Measurements from ENCODE around the gene A4GALT.
A peak's percentile ranks its signal among the peaks of the same experiment; 100 is the strongest.

A4GALT gene

DNA sequence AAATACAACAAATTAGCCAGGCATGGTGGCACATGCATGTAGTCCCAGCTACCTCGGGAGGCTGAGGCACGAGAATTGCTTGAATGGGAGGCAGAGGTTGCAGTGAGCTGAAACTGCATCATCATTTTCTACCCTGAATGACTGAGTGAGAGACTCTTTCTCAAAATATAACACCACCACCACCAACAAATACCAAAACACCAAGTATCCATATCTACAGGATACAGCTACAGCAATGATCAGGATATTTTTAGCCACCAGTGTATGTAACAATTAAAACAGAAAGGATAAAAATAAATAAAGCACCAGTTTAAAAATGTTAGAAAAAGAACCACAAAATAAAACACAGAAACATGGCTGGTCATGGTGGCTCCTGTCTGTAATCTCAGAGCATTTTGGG lies 13.2 kb downstream of the A4GALT start:
- Histone ChIP-seq H3F3A (ENCODE audit: insufficient read depth) (0 out of 2 replicates have a peak, but pooled peaks cover 3% of the 10 kb centered on the region), H3K9ac (ENCODE audit: low read length) (no peak overlapping the region), H4K20me1 (ENCODE audit: low read depth, low read length) (no peaks in the 10 kb centered on the region), H3K4me3 (ENCODE audit: insufficient read depth, low read length, poor library complexity, severe bottlenecking) (no peak overlapping the region), H3K36me3 (ENCODE audit: low read length) (peaks cover 14% of the 10 kb centered on the region), H3K9me3 (ENCODE audit: insufficient read depth, low read length) (peaks cover 14% of the 10 kb centered on the region; the same call in 1 of the 2 replicates), H3K79me2 (ENCODE audit: insufficient read depth, low read length) (peaks cover 65% of the 10 kb centered on the region), H2AFZ (ENCODE audit: low read depth, low read length, severe bottlenecking) (no peak overlapping the region), H3K27me3 (ENCODE audit: low read length) (no peaks in the 10 kb centered on the region), H3K4me2 (ENCODE audit: low read depth, low read length, poor library complexity, severe bottlenecking) (no peak overlapping the region), H3K9me2 (replicated peaks; ENCODE audit: insufficient read depth, low read length) (no peaks in the 10 kb centered on the region), H3K27ac (ENCODE audit: low read depth, low read length) (0 out of 2 replicates have a peak overlapping the region, but pooled peaks have one; percentile 20)
- TF ChIP-seq EZH2phosphoT487 (conservative IDR thresholded peaks at IDR 0.05; ENCODE audit: low read length): no peak
- TF ChIP-seq, protein P1, sequence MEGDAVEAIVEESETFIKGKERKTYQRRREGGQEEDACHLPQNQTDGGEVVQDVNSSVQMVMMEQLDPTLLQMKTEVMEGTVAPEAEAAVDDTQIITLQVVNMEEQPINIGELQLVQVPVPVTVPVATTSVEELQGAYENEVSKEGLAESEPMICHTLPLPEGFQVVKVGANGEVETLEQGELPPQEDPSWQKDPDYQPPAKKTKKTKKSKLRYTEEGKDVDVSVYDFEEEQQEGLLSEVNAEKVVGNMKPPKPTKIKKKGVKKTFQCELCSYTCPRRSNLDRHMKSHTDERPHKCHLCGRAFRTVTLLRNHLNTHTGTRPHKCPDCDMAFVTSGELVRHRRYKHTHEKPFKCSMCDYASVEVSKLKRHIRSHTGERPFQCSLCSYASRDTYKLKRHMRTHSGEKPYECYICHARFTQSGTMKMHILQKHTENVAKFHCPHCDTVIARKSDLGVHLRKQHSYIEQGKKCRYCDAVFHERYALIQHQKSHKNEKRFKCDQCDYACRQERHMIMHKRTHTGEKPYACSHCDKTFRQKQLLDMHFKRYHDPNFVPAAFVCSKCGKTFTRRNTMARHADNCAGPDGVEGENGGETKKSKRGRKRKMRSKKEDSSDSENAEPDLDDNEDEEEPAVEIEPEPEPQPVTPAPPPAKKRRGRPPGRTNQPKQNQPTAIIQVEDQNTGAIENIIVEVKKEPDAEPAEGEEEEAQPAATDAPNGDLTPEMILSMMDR (IDR thresholded peaks at IDR 0.05; ENCODE audit: insufficient read depth, low read length, poor library complexity, severe bottlenecking): no peak

DNA sequence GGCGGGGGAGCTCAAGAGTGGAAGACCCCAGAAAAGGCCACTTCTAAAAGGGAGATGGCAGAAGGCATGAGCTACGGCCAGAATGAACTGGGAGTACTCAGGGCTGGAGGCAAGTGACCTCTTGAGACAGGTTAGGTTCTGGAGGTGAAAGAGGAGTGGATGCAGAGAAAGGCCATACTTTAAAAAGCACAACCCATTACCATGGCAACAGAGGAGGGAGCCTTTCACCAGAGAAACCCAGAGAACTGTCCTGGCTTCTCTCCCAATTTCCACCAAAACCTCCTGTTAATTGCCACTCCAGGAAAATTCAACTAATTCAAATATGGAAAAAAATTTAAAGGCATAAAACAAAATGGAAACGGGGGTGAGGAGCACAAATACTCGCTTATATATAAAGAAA lies 15.8 kb downstream of the A4GALT start:
- H3K27ac ChIP-seq (ENCODE audit: low read depth, low read length): no peak overlapping the region

DNA sequence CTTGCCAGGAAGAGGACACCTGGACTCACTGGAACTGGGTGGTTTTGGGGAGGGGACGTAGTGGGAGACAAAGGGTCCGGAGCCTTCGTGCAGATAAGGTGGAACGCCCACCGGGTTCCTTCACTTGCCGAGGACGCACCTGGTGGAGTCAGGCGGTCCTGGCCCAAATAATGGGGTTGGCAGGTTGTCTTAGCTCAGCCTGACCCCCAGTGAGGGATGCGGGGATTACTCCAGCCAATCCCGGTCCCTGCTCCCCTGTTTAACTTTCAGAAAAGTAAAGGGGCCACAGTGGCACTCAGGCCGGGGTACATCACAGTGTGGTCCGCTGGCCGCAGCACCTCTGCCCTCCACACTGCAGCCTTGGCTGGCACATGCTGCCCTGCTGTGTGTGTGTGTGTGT lies 18.0 kb downstream of the A4GALT start:
- no peak overlapping the region for H2AFZ ChIP-seq (ENCODE audit: low read depth, low read length, severe bottlenecking)
- H3K4me2 ChIP-seq (ENCODE audit: low read depth, low read length, poor library complexity, severe bottlenecking): no peak overlapping the region
- TF ChIP-seq, protein P1 (IDR thresholded peaks at IDR 0.05; ENCODE audit: insufficient read depth, low read length, poor library complexity, severe bottlenecking): no peak
- no peak for TF ChIP-seq EZH2phosphoT487 (conservative IDR thresholded peaks at IDR 0.05; ENCODE audit: low read length)
- H3K9ac ChIP-seq (ENCODE audit: low read length): no peak overlapping the region
- H3K4me3 ChIP-seq (ENCODE audit: insufficient read depth, low read length, poor library complexity, severe bottlenecking): no peak overlapping the region
- H3K36me3 ChIP-seq (ENCODE audit: low read length): no peaks in the 10 kb centered on the region
- H3K27ac ChIP-seq (ENCODE audit: low read depth, low read length): no peak overlapping the region
- H4K20me1 ChIP-seq (ENCODE audit: low read depth, low read length): no peaks in the 10 kb centered on the region
- H3K27me3 ChIP-seq (ENCODE audit: low read length): no peaks in the 10 kb centered on the region
- 0 out of 2 replicates have a peak, but pooled peaks cover 3% of the 10 kb centered on the region for H3F3A ChIP-seq (ENCODE audit: insufficient read depth)
- no peaks in the 10 kb centered on the region for H3K9me3 ChIP-seq (ENCODE audit: insufficient read depth, low read length)
- no peaks in the 10 kb centered on the region for H3K9me2 ChIP-seq (replicated peaks; ENCODE audit: insufficient read depth, low read length)
- peaks cover 34% of the 10 kb centered on the region for H3K79me2 ChIP-seq (ENCODE audit: insufficient read depth, low read length)

More for the DNA sequence above, 15.8 kb downstream of the A4GALT start:
- Histone ChIP-seq H3K27me3 (ENCODE audit: low read length) (no peaks in the 10 kb centered on the region), H3F3A (ENCODE audit: insufficient read depth) (0 out of 2 replicates have a peak, but pooled peaks cover 3% of the 10 kb centered on the region), H3K9me2 (replicated peaks; ENCODE audit: insufficient read depth, low read length) (no peaks in the 10 kb centered on the region), H3K9me3 (ENCODE audit: insufficient read depth, low read length) (0 out of 2 replicates have a peak, but pooled peaks cover 3% of the 10 kb centered on the region), H3K4me2 (ENCODE audit: low read depth, low read length, poor library complexity, severe bottlenecking) (peak overlapping the region; percentile 17), H3K79me2 (ENCODE audit: insufficient read depth, low read length) (peaks cover 48% of the 10 kb centered on the region), H3K4me3 (ENCODE audit: insufficient read depth, low read length, poor library complexity, severe bottlenecking) (no peak overlapping the region), H4K20me1 (ENCODE audit: low read depth, low read length) (no peaks in the 10 kb centered on the region), H3K9ac (ENCODE audit: low read length) (no peak overlapping the region), H2AFZ (ENCODE audit: low read depth, low read length, severe bottlenecking) (no peak overlapping the region), H3K36me3 (ENCODE audit: low read length) (peaks cover 3% of the 10 kb centered on the region; the same call in 1 of the 2 replicates)
- no peak for TF ChIP-seq EZH2phosphoT487 (conservative IDR thresholded peaks at IDR 0.05; ENCODE audit: low read length)
- TF ChIP-seq, protein P1 (IDR thresholded peaks at IDR 0.05; ENCODE audit: insufficient read depth, low read length, poor library complexity, severe bottlenecking): no peak
